ENCODE results near the gene TRABD2B. TPM values are rescaled to one million over a fixed set of nuclear protein-coding genes. Genes with fewer than 3 reads are reported as not detected.
"Not testable (repeated sequence)": the region's sequence is repeated elsewhere in the genome, so short reads cannot be mapped to it uniquely, and the experiment has no call there.

Gene TRABD2B
- total RNA-seq, 4 donors from 2014 or later: 0.35 to 2.5 (median 0.88) TPM

GRCh38 chr1:47963568-47964358, 33.4 kb downstream of the TRABD2B start:
- H3K27me3 ChIP-seq: no peaks in the 10 kb centered on the region
- H3K4me1 ChIP-seq: peaks cover 0 to 17% (median 0%) of the 10 kb centered on the region in 4 donors
- no peak for TF ChIP-seq CTCF (IDR thresholded peaks at IDR 0.05)
- no peak for TF ChIP-seq POLR2A (IDR thresholded peaks at IDR 0.05)
- H3K36me3 ChIP-seq: no peaks in the 10 kb centered on the region
- H3K9me3 ChIP-seq: no peaks in the 10 kb centered on the region
- no peak overlapping the region for H3K4me3 ChIP-seq
- peak overlapping the region in 2 of 4 donors; percentile 62 to 69 for H3K27ac ChIP-seq
- DNase-seq: peak in 2 of 3 donors; percentile 74 to 81

GRCh38 chr1:47962750-47963492, 34.3 kb downstream of the TRABD2B start:
- no peaks in the 10 kb centered on the region for H3K9me3 ChIP-seq
- TF ChIP-seq POLR2A (IDR thresholded peaks at IDR 0.05) (no peak), CTCF (IDR thresholded peaks at IDR 0.05) (no peak)
- H3K27me3 ChIP-seq: no peaks in the 10 kb centered on the region
- DNase-seq: no peak
- no peak overlapping the region for H3K4me3 ChIP-seq
- H3K36me3 ChIP-seq: no peaks in the 10 kb centered on the region
- peak overlapping the region in 2 of 4 donors; percentile 62 to 69 for H3K27ac ChIP-seq
- peaks cover 0 to 17% (median 0%) of the 10 kb centered on the region in 4 donors for H3K4me1 ChIP-seq

GRCh38 chr1:47961835-47962234, 35.4 kb downstream of the TRABD2B start:
- H3K27me3 ChIP-seq, H3K4me3 ChIP-seq, H3K9me3 ChIP-seq, H3K36me3 ChIP-seq, DNase-seq, H3K27ac ChIP-seq: not testable (repeated sequence)
- peaks cover 0 to 17% (median 0%) of the 10 kb centered on the region in 4 donors for H3K4me1 ChIP-seq

GRCh38 chr1:47956491-47956890, 40.7 kb downstream of the TRABD2B start:
- H3K9me3 ChIP-seq, H3K27ac ChIP-seq, H3K4me3 ChIP-seq, H3K27me3 ChIP-seq, H3K4me1 ChIP-seq, H3K36me3 ChIP-seq, DNase-seq: not testable (repeated sequence)

- H3K9me3 ChIP-seq: peaks cover 0 to 4% (median 0%) of the 10 kb centered on the region in 4 donors
- DNase-seq: no peak
These were observed 43.5 kb downstream of the TRABD2B start for GRCh38 chr1:47953661-47954060.

More at GRCh38 chr1:47953661-47954060, 43.5 kb downstream of the TRABD2B start:
- H3K36me3 ChIP-seq: no peaks in the 10 kb centered on the region
- TF ChIP-seq POLR2A (IDR thresholded peaks at IDR 0.05) (no peak), CTCF (IDR thresholded peaks at IDR 0.05) (no peak)
- H3K4me1 ChIP-seq: no peaks in the 10 kb centered on the region
- no peak overlapping the region for H3K27ac ChIP-seq
- no peak overlapping the region for H3K4me3 ChIP-seq
- no peaks in the 10 kb centered on the region for H3K27me3 ChIP-seq
